ENCODE data around the gene RGL3.

GRCh38 chr19:11447347-11448262 lies 28.5 kb upstream of the RGL3 start:
- TF ChIP-seq EZH2phosphoT487 (IDR thresholded peaks at IDR 0.05; ENCODE audit: borderline replicate concordance, low read depth, low read length) (no peak), CTCF (conservative IDR thresholded peaks at IDR 0.05; ENCODE audit: low read length) (no peak)

Data from OCI-LY7 (cell line).